ENCODE data around the gene HMOX1. TPM values are rescaled to one million over a fixed set of nuclear protein-coding genes. Genes with fewer than 3 reads are reported as not detected.

The HMOX1 gene
- total and polyA plus RNA-seq, 2 of the 8 experiments (the other 6 are each of a cell fraction or from before 2014, with no cell fraction given): 25.0 to 41.6 TPM

DNA sequence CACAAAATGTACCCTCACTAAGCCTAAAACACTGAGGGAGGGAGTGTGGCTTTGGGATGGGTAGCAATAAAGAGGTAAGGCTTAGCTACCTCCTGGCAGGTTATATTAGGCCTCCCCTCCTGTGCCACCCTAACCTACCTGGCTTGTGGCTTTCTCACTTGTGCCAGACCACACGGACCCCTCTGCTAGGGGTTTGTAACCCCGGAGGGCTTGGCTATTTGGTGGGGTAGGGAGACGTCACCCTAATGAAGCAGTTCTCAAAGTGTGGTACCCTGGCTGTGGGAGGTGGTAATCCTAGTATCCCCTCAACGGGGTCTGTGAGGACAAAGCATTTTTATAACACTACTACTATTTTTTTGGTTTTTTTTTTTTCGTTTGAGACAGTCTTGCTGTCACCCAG lies 10.0 kb downstream of the HMOX1 start (continued):
- TF ChIP-seq, protein P1, sequence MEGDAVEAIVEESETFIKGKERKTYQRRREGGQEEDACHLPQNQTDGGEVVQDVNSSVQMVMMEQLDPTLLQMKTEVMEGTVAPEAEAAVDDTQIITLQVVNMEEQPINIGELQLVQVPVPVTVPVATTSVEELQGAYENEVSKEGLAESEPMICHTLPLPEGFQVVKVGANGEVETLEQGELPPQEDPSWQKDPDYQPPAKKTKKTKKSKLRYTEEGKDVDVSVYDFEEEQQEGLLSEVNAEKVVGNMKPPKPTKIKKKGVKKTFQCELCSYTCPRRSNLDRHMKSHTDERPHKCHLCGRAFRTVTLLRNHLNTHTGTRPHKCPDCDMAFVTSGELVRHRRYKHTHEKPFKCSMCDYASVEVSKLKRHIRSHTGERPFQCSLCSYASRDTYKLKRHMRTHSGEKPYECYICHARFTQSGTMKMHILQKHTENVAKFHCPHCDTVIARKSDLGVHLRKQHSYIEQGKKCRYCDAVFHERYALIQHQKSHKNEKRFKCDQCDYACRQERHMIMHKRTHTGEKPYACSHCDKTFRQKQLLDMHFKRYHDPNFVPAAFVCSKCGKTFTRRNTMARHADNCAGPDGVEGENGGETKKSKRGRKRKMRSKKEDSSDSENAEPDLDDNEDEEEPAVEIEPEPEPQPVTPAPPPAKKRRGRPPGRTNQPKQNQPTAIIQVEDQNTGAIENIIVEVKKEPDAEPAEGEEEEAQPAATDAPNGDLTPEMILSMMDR (IDR thresholded peaks at IDR 0.05; ENCODE audit: control extremely low read depth in 1 of 3, insufficient read depth in 1 of 3, low read depth in 1 of 3, low read length in 3 of 3): no peak
- TF ChIP-seq HDAC6 (IDR thresholded peaks at IDR 0.05; ENCODE audit: low read depth, low read length): no peak
